Measurements from ENCODE around the gene CFP.

GRCh38 chrX:47608130-47608810 is 21.5 kb downstream of the CFP start:
- TF ChIP-seq POLR2AphosphoS5 (IDR thresholded peaks at IDR 0.05; ENCODE audit: low read depth, low read length) (no peak), POLR2A (IDR thresholded peaks at IDR 0.05; ENCODE audit: low read depth, low read length) (no peak), TAF1 (IDR thresholded peaks at IDR 0.05; ENCODE audit: low read depth, low read length) (no peak), SPI1 (IDR thresholded peaks at IDR 0.05; ENCODE audit: low read depth, low read length) (no peak)

All from GM12891 (cell line).